Measurements from ENCODE around the gene GALNT17. TPM values are rescaled to one million over a fixed set of nuclear protein-coding genes. Genes with fewer than 3 reads are reported as not detected.

Gene GALNT17
- not detected in 2 replicates for total RNA-seq

DNA sequence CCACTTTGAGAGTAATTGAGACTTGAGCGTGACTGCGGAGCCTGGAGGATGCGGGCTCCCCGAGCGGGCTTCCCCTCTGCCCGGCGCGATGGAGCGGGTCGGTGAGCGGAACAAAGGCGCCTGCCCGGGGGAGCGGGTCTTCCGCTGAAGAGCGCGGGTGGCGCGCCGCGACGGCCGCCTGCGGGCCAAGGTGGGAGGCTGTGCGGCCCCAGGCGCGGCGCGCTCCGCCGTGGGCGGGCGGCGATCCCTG is at the start of gene GALNT17:
Gene GALNT17 (plus strand): TSS at position 18 of the 250 bp plus-strand sequence.
- intact Hi-C loops (cut with micrococcal nuclease), result no loop called here

DNA sequence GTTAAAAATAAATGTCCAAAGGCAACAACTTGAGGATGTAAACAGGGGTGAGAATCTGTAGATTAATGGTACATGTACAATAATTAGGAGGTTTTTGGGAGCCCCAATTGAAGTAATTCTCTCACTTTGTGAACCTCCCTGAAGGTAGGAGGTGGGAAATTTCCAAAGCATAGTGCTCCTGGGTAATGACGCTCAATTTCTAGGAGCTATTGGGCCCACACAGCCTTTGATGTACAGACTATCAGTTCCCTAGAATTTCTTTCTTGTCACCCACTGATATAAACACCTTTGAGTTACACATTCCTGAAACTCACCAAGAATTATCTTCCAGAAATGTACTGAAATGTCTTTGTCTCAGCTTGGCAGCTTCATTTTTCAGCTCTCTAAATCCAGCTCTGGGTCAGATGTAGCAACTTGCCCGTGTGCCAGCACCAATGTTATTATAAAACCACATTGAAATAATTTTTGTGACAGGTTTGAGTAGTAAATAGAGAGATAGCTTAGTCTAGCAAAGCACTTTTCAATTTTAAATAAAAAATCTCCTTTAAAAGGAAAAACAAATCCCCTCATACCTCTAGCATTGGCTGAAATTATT is 36.6 kb upstream of the GALNT17 start:
- intact Hi-C loops (cut with micrococcal nuclease), result no loop called here

- intact Hi-C loops (cut with micrococcal nuclease), result no loop called here
Observed at GRCh38 chr7:71096351-71096750, 35.6 kb upstream of the GALNT17 start.

- intact Hi-C loops (cut with micrococcal nuclease), result no loop called here
Observed at GRCh38 chr7:71106226-71106625, 25.7 kb upstream of the GALNT17 start.

DNA sequence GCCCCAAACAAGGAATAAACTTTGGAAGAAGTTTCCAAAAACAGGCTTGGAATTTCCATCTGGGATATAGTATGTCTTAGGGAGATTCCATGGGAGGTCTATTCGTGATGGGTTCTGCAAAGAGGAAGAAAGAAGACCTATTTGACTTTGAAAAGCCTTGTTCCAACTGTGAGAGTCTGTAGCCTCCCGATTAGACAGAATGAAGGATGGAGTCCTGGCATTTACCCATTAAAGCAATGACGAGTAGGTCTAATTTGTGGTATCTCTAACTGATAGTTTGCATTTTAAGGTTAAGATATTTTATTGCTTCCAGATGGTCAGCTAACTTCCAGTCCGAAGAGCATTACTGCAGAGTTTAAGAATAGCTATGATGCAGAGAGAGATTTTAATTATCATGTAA is 19.5 kb upstream of the GALNT17 start:
- intact Hi-C loops (cut with micrococcal nuclease), result no loop called here

DNA sequence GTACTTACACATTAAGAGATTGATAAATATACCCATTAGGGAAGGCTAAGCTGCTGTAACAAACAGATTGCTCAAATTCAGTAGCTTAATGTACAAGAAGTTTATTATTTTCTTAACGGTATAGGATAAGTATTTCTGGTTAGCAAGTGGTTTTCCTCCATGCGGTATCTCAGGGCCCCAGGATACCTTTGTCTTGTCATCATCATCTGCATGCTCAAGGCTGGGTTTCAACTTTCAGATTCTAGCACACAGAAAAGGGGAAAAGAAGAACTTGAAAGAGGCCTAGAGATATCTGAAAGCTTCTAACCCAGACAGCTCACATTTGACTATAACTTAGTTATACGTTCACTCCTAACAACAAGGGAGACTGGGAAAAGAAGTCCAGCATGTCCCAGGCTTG is 11.8 kb upstream of the GALNT17 start:
- intact Hi-C loops (cut with micrococcal nuclease), result no loop called here

DNA sequence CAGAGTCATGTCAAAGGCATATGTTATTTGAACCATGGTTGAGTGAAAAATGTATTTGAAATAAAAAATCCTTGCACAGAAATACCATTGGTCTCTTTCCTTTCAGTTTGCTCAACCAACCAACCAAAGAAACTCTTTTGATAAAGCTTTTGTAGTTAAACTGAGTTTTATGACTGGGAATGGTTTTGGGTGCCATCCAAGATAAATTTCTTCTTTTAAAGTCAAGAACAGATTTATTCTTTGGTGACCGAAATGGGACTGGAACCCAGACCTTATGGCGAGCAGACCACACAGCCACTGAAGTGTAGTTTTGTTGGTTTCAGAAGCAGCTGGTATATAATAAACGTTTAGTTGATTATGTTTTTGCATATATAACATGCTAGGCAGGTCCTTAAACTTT is 2.8 kb upstream of the GALNT17 start:
- intact Hi-C loops (cut with micrococcal nuclease), result no loop called here

DNA sequence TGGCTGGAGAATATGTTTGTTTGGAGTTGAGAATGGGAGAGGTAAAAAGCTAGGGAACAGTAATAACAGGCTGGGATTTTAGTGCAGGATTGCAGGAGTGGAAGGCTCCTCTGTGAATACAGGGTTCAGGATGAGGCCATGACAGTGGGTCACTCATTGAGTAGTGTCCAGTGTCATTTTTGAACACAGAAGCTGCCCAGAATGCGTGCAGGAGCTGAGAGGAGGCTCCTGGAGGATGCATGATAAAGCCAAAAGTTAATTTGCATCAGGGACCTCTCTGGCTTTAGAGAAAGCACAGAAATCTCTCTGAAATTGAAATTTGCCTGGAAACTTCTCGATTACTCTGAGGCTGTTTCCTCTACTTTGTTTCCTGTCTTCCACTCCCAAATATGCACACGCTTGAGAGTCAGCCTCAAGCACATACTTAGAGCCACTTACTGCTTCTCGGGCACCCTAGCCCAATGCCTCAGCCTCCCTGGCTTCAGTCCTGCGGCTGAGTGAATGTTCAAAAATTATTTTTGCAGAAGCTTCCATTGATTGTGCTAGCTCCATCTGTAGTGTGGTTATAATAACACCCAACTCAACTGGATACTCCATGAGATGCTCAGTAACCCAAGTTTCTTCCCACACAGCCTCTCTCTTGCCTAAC is 1.8 kb upstream of the GALNT17 start:
- intact Hi-C loops (cut with micrococcal nuclease), result no loop called here

GRCh38 chr7:71131256-71132126 is 453 bp upstream of the GALNT17 start:
- intact Hi-C loops (cut with micrococcal nuclease), result no loop called here

- intact Hi-C loops (cut with micrococcal nuclease), result no loop called here
Observed at GRCh38 chr7:71132377-71133231, 660 bp downstream of the GALNT17 start.

- intact Hi-C loops (cut with micrococcal nuclease), result no loop called here
Observed at GRCh38 chr7:71133232-71133622, 1.3 kb downstream of the GALNT17 start.

DNA sequence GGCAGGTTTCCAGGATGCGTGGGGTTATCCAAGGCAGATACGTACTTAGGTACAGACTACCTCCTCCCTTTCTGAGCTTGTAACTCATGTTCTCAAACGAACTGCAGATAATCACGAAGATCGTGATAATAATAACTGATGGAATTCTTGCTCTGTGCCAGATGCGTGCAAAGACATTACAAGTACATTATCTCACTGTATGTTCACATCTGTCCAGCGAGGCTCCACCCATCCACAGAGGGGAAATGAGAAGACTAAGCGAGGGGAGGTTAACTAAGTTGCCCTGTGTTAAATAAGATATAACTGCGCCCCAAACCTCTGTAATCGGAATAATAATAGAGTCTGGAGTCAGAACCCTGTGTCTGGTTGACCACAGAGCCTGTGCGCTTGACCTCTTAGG is 1.9 kb downstream of the GALNT17 start:
- intact Hi-C loops (cut with micrococcal nuclease), result no loop called here

DNA sequence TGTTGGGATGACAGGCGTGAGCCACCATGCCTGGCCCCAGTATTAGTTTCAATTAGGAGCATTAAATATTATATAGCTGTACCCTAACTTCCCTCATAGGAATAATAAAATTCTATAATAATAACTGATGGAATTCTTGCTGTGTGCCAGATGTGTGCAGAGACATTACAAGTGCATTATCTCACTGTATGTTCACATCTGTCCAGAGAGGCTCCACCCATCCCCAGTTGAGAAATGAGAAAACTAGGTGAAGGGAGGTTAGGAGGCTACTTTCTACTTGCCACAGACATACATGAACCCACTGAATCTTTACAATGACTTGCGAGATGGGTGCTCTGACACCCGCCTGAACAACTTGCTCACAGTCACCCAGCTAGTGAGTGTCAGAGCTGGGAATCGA is 3.2 kb downstream of the GALNT17 start:
- intact Hi-C loops (cut with micrococcal nuclease), result no loop called here

DNA sequence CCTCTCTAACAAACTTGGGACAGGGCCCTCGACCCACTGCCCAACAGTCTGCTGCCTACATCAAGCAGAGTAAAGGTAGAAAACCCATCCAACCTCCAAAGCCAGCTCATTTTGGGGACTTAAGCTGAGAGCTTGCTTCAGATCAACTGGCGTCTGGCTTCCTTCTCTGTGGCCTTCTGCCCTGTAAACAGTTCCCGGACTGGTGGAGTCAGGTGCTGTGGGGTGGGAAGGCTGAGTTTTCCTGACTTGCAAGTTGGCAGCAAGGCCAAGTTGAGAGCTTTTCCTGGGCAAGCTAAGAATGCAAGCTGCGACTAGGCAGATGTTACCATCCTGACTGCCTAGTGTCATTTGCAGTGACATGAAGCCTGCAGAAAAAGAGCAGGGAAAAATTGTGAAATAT is 3.7 kb downstream of the GALNT17 start:
- intact Hi-C loops (cut with micrococcal nuclease), result no loop called here

GRCh38 chr7:71137479-71137878 is 5.5 kb downstream of the GALNT17 start:
- intact Hi-C loops (cut with micrococcal nuclease), result no loop called here

DNA sequence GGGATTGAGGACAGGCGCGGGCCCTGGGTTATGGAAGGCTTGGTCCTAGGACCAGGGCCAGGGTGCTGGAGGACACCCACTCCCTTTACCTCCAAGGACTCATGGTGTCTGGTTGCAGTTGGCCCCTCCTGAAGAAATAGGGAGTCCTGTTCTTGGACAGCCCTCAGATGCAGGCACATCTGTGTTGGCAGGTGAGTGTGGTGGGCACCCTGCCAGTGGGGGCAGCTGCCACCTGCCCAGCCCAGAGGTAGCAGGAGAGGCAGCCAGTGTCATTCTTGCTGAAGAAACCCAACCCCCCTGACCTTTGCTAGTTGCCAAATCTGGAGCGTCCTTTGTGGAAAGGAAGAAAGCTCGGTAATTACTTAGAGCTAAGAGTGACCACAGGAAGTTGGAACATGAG is 8.3 kb downstream of the GALNT17 start:
- intact Hi-C loops (cut with micrococcal nuclease), result no loop called here

DNA sequence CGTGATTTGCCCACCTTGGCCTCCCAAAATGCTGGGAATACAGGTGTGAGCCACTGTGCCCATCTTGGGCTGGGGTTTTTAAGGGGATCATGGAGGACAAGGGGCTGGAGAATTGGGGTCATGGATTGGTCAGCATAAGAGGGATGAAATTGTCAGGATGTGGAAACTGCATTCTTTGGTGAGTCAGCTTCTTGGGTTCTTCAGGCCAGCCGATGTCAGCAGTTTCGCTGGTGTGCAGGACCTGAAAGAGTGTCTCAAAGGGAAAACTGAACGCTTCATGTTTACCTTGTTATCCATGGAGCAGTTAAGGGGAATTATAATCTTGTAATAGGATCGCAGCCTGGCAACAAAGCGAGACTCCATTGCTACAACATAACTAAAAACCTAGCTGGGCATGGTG is 13.0 kb downstream of the GALNT17 start:
- intact Hi-C loops (cut with micrococcal nuclease), result no loop called here

DNA sequence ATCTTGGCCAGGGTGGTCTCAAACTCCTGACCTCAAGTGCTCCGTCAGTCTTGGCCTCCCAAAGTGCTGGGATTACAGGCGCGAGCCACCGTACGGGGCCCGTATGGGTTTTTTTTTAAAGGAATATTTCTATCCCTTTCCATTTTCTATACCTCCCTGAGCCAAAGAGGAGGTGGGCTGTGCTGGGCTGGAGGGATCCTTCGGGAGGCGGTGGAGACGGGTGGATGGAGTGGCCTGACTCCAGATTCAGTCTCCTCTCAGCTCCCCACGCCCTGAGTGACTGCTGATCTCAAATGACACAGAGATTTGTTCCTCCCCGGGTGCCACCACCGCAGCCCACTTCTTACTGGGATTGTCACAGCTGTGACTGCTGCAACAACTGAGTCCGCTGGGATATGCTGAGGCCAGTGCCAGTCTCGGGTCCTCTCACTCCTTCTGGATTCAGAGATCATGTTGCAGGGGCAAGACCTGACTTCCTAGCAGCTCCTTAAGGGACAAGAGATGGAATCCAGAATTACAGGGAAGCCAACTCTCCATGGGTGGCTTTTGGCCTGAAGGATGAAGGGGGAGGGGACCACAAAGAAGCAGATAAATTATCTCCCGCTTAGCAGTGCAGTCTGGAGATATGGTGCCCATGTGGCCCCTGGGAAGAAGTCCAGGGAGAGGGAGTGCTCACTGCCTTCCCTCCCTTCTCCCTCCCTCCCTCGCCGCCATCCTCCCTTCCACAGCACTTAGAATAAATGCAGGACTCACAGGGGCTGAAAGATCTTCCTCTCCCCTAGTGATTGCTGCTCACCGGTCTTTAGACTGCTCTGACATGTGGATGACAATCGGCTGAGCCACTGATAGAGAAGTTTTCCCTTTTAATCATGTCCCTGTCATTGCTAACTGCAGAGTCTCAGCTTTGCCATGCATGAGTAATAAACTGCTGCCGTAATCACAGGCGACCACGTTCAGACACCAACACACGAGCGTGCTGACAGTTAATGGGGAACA is 14.3 kb downstream of the GALNT17 start:
- intact Hi-C loops (cut with micrococcal nuclease), result no loop called here

- intact Hi-C loops (cut with micrococcal nuclease), result no loop called here
Observed at GRCh38 chr7:71148098-71148497, 16.2 kb downstream of the GALNT17 start.

- intact Hi-C loops (cut with micrococcal nuclease), result no loop called here
Observed at GRCh38 chr7:71155236-71155635, 23.3 kb downstream of the GALNT17 start.

- intact Hi-C loops (cut with micrococcal nuclease), result no loop called here
Observed at GRCh38 chr7:71157757-71158156, 25.8 kb downstream of the GALNT17 start.
